ENCODE measurements around the gene SPRR1A. TPM values are rescaled to one million over a fixed set of nuclear protein-coding genes. Genes with fewer than 3 reads are reported as not detected.

The SPRR1A gene
- total and polyA plus RNA-seq, 2 of the 13 experiments (the other 11 are each of a cell fraction or from before 2014, with no cell fraction given), result not detected

- no peaks in the 10 kb centered on the region for H3K4me1 ChIP-seq (ENCODE audit: insufficient read depth, low read length)
- no peaks in the 10 kb centered on the region for H4K20me1 ChIP-seq (ENCODE audit: insufficient read depth, low read length)
- no peaks in the 10 kb centered on the region for H3K36me3 ChIP-seq (replicated peaks in 1 of 2; ENCODE audit: control insufficient read depth in 1 of 2, insufficient read depth in 2 of 2, low read length in 2 of 2)
- in situ Hi-C loops (cut with HindIII; ENCODE audit: extremely low pct_ligation_motif_present, low pct_unique_long_range_greater_than_20kb), result no loop called here
- no peaks in the 10 kb centered on the region for H3K9me3 ChIP-seq (ENCODE audit: low read length)
- no peak overlapping the region for H3K4me2 ChIP-seq (ENCODE audit: low read depth, low read length)
- POLR2A ChIA-PET, result no interaction called here
- H3K4me3 ChIP-seq (replicated peaks in 1 of 3; ENCODE audit: insufficient read depth in 1 of 3, low read depth in 2 of 3, low read length in 3 of 3), result no peak overlapping the region
- intact Hi-C loops (cut with micrococcal nuclease; ENCODE audit: unreplicated experiment), result no loop called here
- no peak overlapping the region for H3K9ac ChIP-seq (ENCODE audit: insufficient read depth, low read depth, low read length)
- H2AFZ ChIP-seq (ENCODE audit: low read length), result no peak overlapping the region
- no TSS peak for BruUV-seq (replicated peaks)
- no peaks in the 10 kb centered on the region for H3K79me2 ChIP-seq (ENCODE audit: insufficient read depth, low read length)
- ATAC-seq, result no peak
- FAIRE-seq, result no peak
- CTCF ChIA-PET (ENCODE audit: low intra/inter-chr PET ratio, low total read pairs), result no interaction called here
- no peaks in the 10 kb centered on the region for H3K27me3 ChIP-seq (ENCODE audit: control insufficient read depth in 1 of 2, insufficient read depth in 2 of 2, low read length in 2 of 2)
- no peak for DNase-seq (ENCODE audit: low spot score)
- H3K27ac ChIP-seq (ENCODE audit: extremely low read length, insufficient read depth, low read length), result no peak overlapping the region
- 3% methylated on average over 2 of the region's 4 CpGs for WGBS (ENCODE audit: low lambda C conversion rate)
- TF ChIP-seq LBX2 (CRISPR knock-in tag; IDR thresholded peaks at IDR 0.05; ENCODE audit: borderline replicate concordance) (no peak), SCMH1 (CRISPR knock-in tag; IDR thresholded peaks at IDR 0.05; ENCODE audit: borderline replicate concordance) (no peak), ZNF678 (CRISPR knock-in tag; IDR thresholded peaks at IDR 0.05) (no peak), ZNF230 (CRISPR knock-in tag; IDR thresholded peaks at IDR 0.05) (no peak), ATRX (CRISPR knock-in tag; IDR thresholded peaks at IDR 0.05; ENCODE audit: borderline replicate concordance) (no peak), FOXP4 (CRISPR knock-in tag; IDR thresholded peaks at IDR 0.05) (no peak), HDAC1 (CRISPR knock-in tag; IDR thresholded peaks at IDR 0.05) (no peak), HDAC2 (CRISPR knock-in tag; IDR thresholded peaks at IDR 0.05) (no peak)
- TF ChIP-seq, protein P1, sequence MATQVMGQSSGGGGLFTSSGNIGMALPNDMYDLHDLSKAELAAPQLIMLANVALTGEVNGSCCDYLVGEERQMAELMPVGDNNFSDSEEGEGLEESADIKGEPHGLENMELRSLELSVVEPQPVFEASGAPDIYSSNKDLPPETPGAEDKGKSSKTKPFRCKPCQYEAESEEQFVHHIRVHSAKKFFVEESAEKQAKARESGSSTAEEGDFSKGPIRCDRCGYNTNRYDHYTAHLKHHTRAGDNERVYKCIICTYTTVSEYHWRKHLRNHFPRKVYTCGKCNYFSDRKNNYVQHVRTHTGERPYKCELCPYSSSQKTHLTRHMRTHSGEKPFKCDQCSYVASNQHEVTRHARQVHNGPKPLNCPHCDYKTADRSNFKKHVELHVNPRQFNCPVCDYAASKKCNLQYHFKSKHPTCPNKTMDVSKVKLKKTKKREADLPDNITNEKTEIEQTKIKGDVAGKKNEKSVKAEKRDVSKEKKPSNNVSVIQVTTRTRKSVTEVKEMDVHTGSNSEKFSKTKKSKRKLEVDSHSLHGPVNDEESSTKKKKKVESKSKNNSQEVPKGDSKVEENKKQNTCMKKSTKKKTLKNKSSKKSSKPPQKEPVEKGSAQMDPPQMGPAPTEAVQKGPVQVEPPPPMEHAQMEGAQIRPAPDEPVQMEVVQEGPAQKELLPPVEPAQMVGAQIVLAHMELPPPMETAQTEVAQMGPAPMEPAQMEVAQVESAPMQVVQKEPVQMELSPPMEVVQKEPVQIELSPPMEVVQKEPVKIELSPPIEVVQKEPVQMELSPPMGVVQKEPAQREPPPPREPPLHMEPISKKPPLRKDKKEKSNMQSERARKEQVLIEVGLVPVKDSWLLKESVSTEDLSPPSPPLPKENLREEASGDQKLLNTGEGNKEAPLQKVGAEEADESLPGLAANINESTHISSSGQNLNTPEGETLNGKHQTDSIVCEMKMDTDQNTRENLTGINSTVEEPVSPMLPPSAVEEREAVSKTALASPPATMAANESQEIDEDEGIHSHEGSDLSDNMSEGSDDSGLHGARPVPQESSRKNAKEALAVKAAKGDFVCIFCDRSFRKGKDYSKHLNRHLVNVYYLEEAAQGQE (IDR thresholded peaks at IDR 0.05; ENCODE audit: borderline replicate concordance in 1 of 2, low read depth in 1 of 2, low read length in 2 of 2), result no peak
- TF ChIP-seq, protein P2, sequence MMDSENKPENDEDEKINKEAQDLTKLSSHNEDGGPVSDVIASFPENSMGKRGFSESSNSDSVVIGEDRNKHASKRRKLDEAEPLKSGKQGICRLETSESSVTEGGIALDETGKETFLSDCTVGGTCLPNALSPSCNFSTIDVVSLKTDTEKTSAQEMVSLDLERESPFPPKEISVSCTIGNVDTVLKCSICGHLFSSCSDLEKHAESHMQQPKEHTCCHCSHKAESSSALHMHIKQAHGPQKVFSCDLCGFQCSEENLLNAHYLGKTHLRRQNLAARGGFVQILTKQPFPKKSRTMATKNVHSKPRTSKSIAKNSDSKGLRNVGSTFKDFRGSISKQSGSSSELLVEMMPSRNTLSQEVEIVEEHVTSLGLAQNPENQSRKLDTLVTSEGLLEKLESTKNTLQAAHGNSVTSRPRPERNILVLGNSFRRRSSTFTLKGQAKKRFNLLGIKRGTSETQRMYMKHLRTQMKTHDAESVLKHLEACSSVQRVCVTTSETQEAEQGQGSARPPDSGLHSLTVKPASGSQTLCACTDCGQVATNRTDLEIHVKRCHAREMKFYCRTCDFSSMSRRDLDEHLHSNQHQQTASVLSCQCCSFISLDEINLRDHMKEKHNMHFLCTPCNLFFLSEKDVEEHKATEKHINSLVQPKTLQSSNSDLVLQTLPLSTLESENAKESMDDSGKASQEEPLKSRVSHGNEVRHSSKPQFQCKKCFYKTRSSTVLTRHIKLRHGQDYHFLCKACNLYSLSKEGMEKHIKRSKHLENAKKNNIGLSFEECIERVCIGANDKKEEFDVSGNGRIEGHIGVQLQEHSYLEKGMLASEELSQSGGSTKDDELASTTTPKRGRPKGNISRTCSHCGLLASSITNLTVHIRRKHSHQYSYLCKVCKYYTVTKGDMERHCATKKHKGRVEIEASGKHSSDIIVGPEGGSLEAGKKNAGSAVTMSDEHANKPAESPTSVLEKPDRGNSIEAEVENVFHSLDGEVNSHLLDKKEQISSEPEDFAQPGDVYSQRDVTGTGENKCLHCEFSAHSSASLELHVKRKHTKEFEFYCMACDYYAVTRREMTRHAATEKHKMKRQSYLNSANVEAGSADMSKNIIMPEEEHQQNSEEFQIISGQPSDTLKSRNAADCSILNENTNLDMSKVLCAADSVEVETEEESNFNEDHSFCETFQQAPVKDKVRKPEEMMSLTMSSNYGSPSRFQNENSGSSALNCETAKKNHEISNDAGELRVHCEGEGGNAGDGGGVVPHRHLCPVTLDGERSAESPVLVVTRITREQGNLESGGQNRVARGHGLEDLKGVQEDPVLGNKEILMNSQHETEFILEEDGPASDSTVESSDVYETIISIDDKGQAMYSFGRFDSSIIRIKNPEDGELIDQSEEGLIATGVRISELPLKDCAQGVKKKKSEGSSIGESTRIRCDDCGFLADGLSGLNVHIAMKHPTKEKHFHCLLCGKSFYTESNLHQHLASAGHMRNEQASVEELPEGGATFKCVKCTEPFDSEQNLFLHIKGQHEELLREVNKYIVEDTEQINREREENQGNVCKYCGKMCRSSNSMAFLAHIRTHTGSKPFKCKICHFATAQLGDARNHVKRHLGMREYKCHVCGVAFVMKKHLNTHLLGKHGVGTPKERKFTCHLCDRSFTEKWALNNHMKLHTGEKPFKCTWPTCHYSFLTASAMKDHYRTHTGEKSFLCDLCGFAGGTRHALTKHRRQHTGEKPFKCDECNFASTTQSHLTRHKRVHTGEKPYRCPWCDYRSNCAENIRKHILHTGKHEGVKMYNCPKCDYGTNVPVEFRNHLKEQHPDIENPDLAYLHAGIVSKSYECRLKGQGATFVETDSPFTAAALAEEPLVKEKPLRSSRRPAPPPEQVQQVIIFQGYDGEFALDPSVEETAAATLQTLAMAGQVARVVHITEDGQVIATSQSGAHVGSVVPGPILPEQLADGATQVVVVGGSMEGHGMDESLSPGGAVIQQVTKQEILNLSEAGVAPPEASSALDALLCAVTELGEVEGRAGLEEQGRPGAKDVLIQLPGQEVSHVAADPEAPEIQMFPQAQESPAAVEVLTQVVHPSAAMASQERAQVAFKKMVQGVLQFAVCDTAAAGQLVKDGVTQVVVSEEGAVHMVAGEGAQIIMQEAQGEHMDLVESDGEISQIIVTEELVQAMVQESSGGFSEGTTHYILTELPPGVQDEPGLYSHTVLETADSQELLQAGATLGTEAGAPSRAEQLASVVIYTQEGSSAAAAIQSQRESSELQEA (CRISPR knock-in tag; IDR thresholded peaks at IDR 0.05; ENCODE audit: not compliant biosample characterization), result no peak
Measured at GRCh38 chr1:152982076-152982475, 1.8 kb upstream of the SPRR1A start.

Data from HepG2 (cell line).